ENCODE results near the gene LRRC45.
"Not testable (repeated sequence)": the region's sequence is repeated elsewhere in the genome, so short reads cannot be mapped to it uniquely, and the experiment has no call there.

Gene LRRC45

GRCh38 chr17:82022981-82023446, at the start of gene LRRC45:
LRRC45 (plus strand) TSS chr17:82023305; CDS start chr17:82023644, 339 bp downstream.
- DNase-seq, result peak; percentile 100

DNA sequence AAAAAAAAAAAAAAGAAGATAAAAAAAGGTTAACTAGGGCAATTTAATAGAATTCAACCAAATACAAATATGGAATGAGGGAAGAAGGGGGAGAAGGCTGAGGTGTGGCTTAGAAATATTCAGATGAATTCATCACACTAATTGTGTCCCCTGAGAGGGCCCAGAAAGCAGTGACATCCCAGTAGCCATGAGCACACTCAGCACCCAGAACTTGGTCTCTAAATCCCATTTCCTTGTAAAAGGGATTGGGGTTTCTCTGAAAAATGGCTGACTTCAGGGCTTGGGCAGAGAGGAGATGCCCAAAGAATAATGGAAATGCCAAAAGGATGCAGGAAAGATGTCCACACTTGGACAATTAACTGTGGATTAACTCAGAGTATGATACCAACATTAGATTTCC, 49.7 kb upstream of the LRRC45 start:
- no peak for DNase-seq

GRCh38 chr17:81976332-81977210, 46.5 kb upstream of the LRRC45 start:
- DNase-seq, result peak in 1 of 2 experiments; percentile 64

DNA sequence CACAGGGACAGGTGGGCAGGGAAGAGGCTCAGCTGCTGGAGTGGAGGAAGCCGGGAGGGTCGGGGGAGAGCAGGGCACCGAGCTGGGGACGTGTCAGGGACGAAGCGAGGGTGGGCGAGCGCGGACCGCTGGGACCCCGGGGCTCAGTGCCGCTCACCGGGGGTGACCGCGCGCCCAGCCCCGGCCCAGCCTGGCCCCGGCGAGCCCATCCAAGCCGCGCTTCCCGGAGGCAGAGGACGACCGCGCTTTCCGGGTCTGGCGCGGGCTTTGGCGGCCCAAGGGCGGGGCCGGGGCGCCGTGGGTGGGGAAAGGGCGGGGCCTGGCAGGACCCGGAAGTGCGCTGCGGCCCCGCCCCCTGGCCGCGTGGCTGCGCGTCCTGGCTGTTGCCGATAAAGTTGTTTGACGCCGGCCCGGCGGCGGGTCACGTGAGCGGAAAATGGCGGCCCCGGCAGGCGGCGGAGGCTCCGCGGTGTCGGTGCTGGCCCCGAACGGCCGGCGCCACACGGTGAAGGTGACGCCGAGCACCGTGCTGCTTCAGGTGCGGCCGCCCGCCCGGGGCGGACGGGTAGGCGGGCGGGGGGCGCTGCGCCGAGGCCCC, 45.8 kb upstream of the LRRC45 start, which contains the start of gene ASPSCR1:
TSS of gene ASPSCR1 (plus strand) at position 419 of the 598 bp plus-strand sequence. CDS start at position 437, 18 bp downstream.
- peak; percentile 92 to 96 for DNase-seq

GRCh38 chr17:81978524-81979298, 44.4 kb upstream of the LRRC45 start:
- DNase-seq, result peak in 1 of 2 experiments; percentile 33

- DNase-seq, result no peak
Observed at GRCh38 chr17:81980122-81980521, 43.0 kb upstream of the LRRC45 start.

- no peak for DNase-seq
Observed at GRCh38 chr17:81980707-81981343, 42.3 kb upstream of the LRRC45 start.

DNA sequence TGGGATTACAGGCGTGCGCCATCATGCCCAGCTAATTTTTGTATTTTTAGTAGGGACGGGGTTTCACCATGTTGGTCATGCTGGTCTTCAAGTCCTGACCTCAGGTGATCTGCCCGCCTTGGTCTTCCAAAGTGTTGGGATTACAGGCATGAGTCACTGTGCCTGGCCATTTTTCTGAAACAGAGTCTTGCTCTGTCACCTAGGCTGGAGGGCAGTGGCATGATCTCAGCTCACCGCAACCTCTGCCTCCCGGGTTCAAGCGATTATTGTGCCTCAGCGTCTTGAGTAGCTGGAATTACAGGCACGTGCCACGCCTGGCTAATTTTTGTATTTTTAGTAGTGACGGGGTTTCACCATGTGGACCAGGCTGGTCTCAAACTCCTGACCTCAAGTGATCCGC, 41.6 kb upstream of the LRRC45 start:
- not testable (repeated sequence) for DNase-seq

GRCh38 chr17:81983011-81983638, 40.0 kb upstream of the LRRC45 start:
- no peak for DNase-seq

DNA sequence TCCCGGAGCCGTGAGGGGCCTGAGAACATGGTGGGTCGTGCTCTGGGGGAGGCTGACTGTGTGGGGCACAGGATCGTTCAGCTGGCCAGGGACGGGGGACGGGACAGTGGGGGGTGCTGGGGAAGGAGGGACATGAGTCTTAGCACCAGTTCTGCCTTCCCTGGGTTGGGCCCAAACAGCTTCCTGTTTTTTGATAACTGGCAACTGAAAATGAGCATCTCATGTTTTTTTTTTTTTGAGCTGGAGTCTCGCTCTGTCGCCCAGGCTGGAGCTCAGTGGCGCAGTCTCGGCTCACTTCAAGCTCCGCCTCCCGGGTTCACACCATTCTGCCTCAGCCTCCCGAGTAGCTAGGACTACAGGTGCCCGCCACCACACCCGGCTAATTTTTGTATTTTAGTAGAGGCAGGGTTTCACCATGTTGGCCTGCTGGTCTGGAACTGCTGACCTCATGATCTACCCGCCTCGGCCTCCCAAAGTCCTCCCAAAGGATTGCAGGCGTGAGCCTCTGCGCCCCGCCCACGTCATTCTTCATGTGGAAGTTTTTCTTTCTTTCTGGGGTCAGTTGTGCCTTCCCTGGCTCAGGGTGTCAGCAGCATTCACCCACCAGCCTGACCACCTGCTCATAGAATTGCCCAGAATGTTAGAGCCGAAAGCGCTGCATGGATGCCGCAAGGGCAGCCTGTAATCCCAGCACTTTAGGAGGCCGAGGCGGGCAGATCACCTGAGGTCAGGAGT, 39.3 kb upstream of the LRRC45 start:
- no peak for DNase-seq

DNA sequence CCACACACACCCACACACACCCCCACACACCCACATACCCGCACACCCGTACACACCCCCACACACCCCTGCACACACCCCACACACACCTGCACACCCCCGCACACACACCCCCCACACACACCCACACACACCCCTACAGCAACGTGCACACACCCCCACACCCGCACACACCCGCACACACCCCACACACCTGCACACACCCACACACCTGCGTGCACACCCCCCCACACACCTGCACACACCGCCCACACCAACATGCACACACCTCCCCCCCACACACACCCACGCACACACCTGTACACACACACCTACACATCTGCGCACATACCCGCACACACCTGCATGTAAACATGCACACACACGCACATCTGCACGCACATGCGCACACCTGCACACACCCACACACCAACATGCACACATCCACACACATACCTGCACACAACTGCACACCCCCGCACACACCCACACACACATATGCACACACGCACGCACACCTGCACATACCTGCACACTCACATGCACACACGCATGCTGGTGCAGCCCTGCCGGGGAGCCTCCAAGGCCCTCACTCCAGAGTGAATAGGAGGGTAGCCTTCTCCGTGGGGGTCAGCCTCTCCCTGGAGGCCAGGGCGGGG, 38.2 kb upstream of the LRRC45 start:
- DNase-seq, result no peak

DNA sequence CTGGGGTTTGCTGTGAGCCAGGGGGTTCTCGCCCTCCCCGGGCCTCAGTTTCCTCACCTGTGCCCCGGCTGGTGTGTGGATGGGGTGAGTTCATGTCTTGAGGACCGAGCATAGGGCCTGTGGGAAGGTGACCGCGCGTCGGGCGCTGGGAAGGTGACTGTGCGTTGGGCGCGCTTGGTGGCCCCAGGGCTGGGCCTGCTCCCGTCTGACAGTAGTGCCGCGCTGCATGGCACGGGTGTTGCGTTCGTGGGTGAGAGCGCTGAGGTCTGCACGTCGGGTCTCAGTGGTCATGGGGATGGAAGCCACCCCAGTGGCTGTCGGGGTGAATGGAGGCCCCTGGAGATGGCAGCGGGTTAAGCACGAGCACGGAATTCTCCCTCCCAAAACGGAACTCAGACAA, 36.5 kb upstream of the LRRC45 start:
- DNase-seq, result no peak

- no peak for DNase-seq
Observed at GRCh38 chr17:81987161-81987770, 35.8 kb upstream of the LRRC45 start.

GRCh38 chr17:81990836-81991683, 32.0 kb upstream of the LRRC45 start:
- no peak for DNase-seq

DNA sequence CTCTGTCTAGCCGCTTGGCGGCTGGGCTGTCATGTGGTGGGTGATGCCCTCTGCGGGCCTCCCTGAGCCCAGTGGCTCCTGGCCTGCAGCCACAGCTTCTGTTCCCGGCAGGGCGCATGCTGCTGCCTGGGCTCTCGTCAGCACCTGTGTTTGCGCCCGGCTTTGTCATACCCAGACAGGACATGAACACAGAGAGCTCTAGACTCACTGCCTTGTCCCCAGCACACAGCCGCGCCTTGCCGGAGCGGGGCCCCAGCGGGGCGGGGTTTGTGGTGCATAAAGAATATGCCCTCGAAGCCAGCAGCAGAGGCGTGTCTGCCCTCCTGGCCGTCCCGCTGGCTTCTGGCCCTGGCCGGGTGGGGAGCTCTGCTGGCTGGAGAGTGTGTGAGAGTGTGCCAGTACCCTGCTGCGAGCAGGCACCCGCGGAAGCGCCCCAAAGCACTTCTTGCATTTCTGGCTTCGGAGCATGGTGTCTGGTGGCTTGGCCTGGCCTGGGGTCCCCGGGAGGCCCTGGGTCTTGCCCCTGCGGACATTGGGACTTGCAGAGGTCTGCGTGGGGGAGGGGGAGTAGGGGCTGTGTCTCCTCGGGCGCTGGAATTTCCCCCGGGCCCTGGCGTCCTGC, 31.3 kb upstream of the LRRC45 start:
- peak; percentile 81 to 91 for DNase-seq

- DNase-seq, result no peak
Observed at GRCh38 chr17:81992306-81993102, 30.6 kb upstream of the LRRC45 start.

DNA sequence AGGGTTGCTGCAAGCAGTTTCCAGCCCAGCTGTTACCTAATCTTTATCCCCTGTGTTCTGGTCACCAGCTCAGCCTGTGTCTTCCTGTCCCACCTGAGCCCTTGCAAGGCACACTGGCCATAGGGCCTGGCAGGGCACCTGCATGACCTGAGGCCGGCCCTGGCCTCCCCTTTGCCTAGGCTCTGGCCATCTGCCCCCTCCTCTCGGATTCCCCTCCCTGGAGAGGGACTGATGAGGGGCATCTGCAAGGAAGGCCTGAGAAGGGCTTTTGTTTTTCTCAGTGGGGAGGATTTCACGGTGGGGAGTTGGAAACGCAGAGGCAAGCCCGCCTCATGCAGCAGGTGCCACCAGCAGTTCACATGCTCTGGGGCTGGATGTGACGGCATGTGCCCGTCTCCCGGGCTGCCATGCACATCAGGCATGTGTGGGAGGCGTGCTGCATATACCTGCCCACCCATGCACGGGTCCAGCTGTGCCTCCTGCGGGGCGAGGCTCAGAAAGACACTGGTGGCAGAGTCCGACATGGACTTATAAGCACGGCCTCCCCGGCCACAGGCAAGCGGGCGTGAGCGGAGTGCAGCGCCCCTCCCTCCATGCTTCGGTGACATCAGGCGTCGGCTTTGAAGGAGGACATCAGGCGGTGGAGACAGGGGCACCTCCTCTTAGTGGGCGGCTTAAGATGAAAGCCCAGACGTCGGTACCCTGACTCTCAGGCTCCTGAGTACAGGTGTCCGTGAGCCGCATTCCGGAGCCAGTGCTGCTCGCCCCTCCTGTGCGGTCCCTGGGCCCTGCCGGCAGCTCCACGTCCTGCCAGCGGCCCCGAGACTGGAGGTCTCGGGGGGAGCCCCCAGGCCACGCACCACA, 29.1 kb upstream of the LRRC45 start:
- no peak for DNase-seq
